Measurements from ENCODE around the gene TESK1. TPM values are rescaled to one million over a fixed set of nuclear protein-coding genes. Genes with fewer than 3 reads are reported as not detected.
"Not testable (repeated sequence)": the region's sequence is repeated elsewhere in the genome, so short reads cannot be mapped to it uniquely, and the experiment has no call there.

Gene TESK1
- total RNA-seq, 1 experiment from 2014 or later = 7.8 TPM

- DNase-seq (ENCODE audit: extremely low read depth, low read depth) = not testable (repeated sequence)
Observed at GRCh38 chr9:35612066-35612465, 7.0 kb downstream of the TESK1 start.

- no peak for DNase-seq (ENCODE audit: extremely low read depth, low read depth)
Observed at GRCh38 chr9:35612843-35613242, 7.8 kb downstream of the TESK1 start.

- no peak for DNase-seq (ENCODE audit: extremely low read depth, low read depth)
Observed at GRCh38 chr9:35615981-35616680, 11.1 kb downstream of the TESK1 start.

GRCh38 chr9:35616681-35617459 is 11.8 kb downstream of the TESK1 start:
- no peak for DNase-seq (ENCODE audit: extremely low read depth, low read depth)

GRCh38 chr9:35617548-35617947 is 12.5 kb downstream of the TESK1 start:
- no peak for DNase-seq (ENCODE audit: extremely low read depth, low read depth)

GRCh38 chr9:35618325-35618727 is 13.3 kb downstream of the TESK1 start, which contains the start of gene CD72:
Gene CD72, minus strand, starts transcription at chr9:35618413. Its CDS starts 110 bp downstream, at chr9:35618303.
- DNase-seq (ENCODE audit: extremely low read depth, low read depth) = no peak

GRCh38 chr9:35618854-35619799 is 14.1 kb downstream of the TESK1 start:
- no peak for DNase-seq (ENCODE audit: extremely low read depth, low read depth)

GRCh38 chr9:35619800-35620158 is 14.7 kb downstream of the TESK1 start:
- no peak for DNase-seq (ENCODE audit: extremely low read depth, low read depth)

- no peak for DNase-seq (ENCODE audit: extremely low read depth, low read depth)
Observed at GRCh38 chr9:35627575-35627974, 22.5 kb downstream of the TESK1 start.

GRCh38 chr9:35628389-35628991 is 23.4 kb downstream of the TESK1 start:
- DNase-seq (ENCODE audit: extremely low read depth, low read depth) = no peak

GRCh38 chr9:35629597-35629996 is 24.5 kb downstream of the TESK1 start:
- no peak for DNase-seq (ENCODE audit: extremely low read depth, low read depth)

GRCh38 chr9:35635730-35636129 is 30.7 kb downstream of the TESK1 start:
- DNase-seq (ENCODE audit: extremely low read depth, low read depth) = no peak

GRCh38 chr9:35636135-35636876 is 31.2 kb downstream of the TESK1 start:
- no peak for DNase-seq (ENCODE audit: extremely low read depth, low read depth)

- DNase-seq (ENCODE audit: extremely low read depth, low read depth) = not testable (repeated sequence)
Observed at GRCh38 chr9:35636877-35637246, 31.8 kb downstream of the TESK1 start.

GRCh38 chr9:35637427-35637955 is 32.4 kb downstream of the TESK1 start:
- DNase-seq (ENCODE audit: extremely low read depth, low read depth) = not testable (repeated sequence)

GRCh38 chr9:35638751-35639150 is 33.7 kb downstream of the TESK1 start:
- not testable (repeated sequence) for DNase-seq (ENCODE audit: extremely low read depth, low read depth)

GRCh38 chr9:35639225-35639624 is 34.2 kb downstream of the TESK1 start:
- not testable (repeated sequence) for DNase-seq (ENCODE audit: extremely low read depth, low read depth)

GRCh38 chr9:35639631-35640030 is 34.6 kb downstream of the TESK1 start:
- no peak for DNase-seq (ENCODE audit: extremely low read depth, low read depth)

- not testable (repeated sequence) for DNase-seq (ENCODE audit: extremely low read depth, low read depth)
Observed at GRCh38 chr9:35640431-35640830, 35.4 kb downstream of the TESK1 start.

- not testable (repeated sequence) for DNase-seq (ENCODE audit: extremely low read depth, low read depth)
Observed at GRCh38 chr9:35641478-35641877, 36.4 kb downstream of the TESK1 start.
